UCSD-AML1 (cell line): ENCODE measurements around the gene ATP8A2.

Experiments
- DNase-seq: peaks from one replicate; lab custom pipeline; 2025; ENCODE audit not compliant: unreplicated experiment; lab: John Stamatoyannopoulos, UW

The ATP8A2 gene

DNA sequence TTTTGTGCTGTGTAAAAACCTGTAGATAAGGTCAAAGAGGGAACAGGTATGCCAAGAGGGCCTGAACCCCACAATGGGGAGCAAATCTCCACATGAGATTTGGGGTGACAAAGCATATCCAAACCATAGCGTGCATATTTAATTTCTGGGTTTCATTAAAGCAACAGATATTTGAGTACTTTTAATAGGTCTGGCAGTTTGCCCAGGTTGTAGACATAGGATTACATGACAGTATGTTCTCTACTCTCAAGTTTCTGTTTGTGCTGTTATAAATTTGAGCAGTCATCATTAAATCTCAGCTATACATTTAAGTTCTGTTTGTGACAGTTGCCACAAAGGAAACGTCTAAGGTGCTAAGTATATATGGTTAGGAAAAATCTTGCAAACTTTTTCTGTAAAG, 236.4 kb downstream of the ATP8A2 start:
- no peak for DNase-seq

DNA sequence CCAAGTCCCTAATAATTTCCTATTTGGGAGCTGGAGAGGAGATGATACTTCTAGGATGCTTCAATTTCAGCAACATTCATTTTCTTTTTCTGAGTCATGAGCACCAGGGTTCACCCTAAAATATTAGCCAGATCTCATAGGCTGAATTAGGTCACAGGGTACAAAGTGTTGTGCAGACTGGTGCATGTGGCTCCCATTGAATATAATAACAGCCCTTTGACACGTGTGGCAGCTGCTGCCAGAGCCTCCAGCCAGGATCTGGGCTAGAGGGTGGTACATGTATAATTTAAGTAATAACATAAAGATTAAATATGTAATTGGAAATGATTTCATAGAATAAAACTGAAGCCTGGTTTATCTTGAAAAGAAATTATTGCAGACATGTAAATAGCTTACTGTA, 244.9 kb downstream of the ATP8A2 start:
- no peak for DNase-seq

DNA sequence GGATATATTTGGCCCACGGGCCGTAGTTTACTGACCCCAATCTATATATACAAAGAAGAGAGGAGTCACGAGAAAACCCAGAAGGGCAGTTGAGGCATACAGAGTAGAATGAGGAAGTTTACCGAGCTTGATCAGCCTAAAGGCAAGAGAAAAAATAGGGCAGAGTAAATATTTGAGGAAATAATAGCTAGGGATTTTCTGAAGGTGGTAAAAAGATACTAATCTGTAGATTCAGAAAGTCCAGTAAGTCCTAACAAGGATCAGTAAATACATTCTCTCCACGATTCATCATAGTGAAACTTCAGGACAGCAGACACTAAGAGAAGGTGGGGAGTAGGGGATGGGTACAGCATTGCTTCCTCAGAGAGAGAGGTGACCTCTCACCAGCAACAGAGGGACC, 248.1 kb downstream of the ATP8A2 start:
- no peak for DNase-seq

DNA sequence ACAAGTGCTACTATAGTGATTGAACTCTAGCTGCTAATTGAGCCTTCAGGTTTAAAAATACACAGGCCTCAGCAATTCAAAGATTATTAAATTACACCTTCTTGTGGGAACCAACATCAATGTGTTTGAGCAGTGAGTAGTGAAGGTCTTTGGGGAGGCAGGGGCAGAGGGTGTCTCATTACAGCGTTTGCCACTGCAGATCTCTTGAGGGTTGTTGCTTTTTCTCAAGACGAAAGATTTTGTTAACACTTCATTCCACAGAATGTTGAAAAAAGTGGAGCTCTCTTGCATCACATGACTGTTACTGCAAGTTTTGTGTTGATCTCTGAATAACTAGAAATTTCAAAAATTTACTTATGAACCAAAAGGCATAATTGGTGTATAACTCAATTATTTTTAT, 253.6 kb downstream of the ATP8A2 start:
- no peak for DNase-seq

DNA sequence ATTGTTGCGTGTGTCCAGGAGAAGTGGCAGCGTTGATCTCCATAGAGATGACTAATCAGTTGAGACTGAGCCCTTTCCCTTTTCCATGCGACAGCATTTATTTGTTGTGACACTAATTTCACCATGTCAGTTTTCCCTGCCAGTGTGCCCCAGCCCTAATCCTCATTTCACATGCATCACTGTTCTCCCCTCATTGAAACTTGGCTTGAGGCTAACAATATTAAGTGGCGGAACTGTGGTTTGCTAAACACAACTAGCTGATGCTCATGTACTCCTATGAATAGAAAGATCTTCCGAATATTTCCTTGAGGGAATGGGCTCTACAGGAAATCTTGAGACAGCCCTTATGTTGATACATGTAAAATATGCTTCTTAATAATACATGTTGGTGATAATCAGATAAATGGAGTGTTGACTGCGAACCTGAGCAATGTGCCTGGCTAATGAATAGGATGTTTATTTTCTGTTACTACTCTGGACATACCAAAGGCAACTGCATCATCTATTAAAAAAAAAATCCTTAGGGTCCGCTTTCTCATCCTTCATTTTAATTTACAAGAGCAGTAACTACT, 258.6 kb downstream of the ATP8A2 start:
- DNase-seq: no peak

DNA sequence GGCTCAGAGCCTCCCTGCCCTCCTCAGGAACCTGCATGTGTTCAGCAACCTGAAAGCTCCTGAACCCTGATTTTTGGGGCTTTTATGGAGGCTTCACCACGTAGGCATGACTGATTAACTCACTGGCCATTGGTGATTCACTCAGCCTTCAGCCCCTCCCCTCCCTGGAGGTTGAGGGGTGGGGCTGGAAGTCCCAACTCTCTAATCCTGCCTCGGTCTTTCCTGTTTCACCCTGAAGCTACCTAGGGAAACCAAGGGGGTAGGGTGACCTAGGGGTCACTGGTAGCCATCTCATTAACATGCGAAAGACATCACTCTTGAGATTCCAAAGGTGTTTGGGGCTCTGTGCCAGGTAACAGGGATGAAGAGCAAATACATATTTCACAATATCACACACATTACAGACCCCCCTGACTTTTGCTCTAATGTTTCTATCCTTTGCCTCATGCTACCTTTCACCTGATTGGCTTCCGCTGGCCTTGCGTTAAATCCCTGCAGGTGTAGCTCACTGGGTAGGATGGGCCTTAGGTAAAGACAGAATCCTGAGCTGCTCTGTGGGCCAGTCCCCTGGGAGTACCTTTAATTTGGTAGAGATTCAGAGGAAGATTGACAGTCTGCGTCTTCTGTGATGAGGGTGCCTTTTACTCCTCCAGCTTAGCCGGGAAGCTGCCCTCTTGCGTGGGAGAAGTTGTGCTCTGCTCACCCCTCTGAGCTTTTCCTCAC, 260.6 kb downstream of the ATP8A2 start:
- DNase-seq: no peak

DNA sequence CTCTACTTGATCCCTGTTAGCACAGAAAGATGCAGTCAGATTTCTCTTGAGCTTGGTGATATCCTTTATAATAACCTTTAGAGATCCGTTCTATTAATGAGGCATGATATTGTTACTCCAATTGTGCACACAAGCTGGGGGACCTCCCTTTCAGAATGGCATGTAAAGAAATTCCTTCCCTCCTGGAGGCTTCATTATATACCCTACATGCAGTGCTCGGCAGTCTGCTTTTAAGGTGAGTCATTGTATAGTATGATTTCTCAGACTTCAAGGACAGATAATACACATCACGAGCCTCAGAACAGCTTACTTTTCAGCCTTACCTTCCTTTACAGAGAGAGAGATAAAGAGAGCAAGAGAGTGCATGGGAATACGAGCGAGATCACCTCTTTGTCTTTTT, 261.3 kb downstream of the ATP8A2 start:
- DNase-seq: no peak

DNA sequence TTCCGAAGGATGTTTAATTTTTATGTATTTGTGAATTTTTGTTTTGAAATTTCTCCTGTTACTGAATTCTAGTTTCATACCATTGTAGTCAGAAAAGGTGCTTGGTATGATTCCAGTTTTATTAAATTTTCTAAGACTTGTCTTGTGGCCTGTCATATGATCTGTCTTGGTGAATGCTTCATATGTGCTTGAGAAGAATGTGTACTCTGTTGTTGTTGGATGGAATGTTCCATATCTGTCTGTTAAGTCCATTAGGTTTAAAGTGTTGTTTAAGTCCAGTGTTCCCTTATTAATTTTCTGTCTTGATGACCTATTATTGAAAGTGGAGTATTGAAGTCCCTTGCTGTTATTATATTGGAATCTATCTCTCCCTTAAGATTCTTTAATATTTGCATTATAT, 273.9 kb downstream of the ATP8A2 start:
- no peak for DNase-seq

DNA sequence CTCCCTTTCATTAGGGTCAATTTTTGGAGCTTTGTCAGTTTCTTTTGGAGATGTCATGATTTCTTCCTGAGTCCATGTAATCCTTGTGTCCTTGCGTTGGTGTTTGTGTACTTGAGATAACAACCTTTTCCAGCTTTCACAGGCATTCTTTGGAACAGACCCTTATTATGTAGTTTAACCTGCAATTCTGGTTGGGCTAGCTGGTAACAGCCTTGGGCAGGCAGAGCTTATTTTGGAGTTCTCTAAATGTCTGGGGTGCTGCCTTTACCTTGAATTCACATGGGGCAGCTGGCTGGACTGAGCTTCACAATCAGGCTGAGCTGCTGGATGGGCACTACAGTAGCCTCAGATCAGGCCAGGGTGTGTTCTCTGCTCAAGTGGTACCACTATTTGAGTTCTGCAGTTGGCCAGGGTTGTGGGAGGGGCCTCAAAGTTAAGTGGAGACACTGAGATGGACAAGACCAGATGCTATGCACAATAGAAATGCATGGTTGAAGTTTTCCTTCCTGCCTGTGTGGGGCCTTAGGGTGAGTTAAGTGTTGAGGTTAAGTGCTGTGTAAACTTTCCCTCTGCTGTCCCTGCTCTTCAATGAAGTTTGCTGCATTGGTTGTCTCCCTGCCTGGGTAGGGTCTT, 277.3 kb downstream of the ATP8A2 start:
- DNase-seq: no peak

DNA sequence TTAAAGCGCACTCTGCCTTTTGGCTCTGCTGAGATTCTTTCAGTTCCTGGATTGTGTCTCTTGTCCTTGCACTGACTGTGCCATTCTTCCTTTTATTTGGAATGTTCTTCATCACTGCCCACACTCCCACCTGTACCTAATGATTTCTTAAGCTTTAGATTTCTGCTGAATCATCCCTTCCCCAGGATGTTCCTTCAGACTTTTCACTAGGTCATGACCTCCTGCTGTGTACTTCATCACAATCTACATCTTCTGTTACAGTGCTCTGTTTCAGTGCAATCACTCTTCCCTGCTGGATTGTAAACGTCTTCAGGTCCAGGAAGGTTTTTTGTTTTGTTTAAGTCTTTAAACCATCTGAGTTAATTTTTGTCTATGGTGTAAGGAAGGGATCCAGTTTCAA, 281.0 kb downstream of the ATP8A2 start:
- no peak for DNase-seq

DNA sequence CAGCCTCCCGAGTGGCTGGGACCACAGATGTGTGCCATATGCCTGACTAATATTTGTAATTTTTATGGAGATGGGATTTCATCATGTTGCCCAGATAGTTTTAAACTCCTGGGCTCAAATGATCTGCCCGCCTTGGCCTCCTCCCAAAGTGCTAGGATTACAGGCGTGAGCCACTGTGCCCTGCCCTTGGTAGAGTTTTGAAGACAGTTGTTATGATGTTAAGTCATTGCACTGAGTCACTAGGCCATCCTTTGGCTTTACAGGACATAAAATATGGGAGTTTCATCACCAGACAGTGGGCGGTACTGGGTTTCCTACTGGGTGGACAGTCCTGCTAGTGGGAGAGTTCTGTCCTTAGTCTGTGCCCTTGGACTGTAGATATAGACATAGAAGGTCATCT, 282.5 kb downstream of the ATP8A2 start:
- DNase-seq: no peak

DNA sequence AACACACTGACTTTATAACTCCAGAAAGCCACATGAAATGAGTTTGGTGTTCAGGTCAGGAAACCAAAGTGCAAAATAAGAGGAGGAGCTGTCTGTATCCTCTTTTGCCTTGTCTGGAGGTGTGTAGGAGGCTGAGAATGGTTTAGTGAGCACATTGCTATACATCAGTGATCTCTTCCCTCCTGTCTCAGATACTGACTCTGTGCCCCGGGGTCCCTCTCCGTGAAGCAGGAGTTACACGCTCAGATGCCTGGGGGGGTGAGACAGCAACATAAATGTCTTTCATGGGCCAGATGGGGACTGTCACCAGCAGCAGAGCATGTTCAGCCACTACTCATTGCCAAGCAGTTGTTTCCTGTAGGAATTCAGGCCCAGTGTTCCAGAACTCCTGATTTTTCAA, 285.4 kb downstream of the ATP8A2 start:
- no peak for DNase-seq

DNA sequence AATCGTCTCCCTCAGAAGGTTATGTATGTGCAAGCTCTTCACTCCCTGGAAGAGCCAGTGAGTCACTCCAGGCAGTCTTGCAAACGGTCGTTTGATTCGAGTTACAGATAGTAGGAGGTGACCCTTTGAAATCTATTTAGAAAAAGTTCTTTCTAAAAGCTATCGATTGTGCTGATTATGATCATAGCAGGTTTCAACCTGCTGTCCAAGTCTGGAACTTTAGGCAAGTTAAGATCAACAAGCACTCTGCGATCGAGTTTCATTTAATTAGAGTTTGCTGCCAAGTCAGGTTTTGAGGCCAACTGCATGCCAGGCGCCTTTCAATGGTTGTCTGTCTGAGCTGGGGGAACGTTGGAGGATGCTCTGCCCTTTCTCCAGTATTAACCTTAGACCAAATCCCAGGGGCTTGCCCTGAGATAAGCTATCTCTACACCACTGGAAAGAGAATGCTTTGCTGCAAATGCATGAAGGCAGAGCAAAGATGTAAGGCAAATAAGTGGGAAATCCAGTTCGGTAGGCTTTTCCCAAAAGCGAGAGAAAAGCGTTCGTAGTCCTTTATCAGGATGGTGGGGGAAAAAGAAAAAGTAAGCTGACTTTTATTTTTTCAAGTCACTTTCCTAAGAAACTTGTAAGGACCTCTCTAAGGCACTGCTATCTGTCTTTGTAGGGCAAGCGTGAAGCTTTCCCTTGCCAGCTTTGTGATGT, 287.5 kb downstream of the ATP8A2 start:
- DNase-seq: no peak

DNA sequence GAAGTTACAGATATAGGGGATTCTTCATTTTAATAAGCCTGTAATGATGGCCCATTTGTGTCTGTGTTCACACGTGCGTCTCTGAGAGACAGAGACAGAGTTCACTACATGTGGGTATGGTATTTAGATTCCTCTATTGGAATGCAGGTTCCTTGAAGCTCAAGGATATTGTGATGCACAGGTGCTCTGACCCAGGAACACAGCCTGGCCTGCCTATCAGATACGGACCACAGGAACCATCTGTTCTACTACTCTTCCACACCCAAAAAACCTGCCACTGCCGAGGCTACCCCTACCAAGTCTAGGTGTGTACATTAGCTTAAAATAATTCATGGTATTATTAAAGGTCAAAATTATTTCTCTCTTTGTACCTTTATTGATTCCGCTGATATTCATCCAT, 289.2 kb downstream of the ATP8A2 start:
- no peak for DNase-seq

DNA sequence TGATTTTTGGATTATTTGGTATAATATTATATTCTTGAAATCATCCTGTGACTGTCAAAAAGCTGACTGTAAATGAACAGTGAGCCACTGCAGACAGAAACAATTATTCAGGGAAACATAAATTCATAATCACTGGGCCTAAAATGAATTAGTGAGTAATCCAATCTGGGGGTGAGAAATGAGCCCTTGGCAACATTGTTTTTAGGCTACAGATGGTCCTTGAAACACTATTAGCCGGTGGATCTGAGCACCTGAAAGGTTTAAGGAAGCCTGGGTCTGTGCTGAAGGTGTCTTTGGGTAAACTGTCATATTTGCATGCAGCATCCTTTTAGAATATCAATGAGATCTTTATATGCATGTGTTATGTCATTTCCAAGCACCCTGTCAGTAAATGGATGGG, 290.7 kb downstream of the ATP8A2 start:
- DNase-seq: no peak

DNA sequence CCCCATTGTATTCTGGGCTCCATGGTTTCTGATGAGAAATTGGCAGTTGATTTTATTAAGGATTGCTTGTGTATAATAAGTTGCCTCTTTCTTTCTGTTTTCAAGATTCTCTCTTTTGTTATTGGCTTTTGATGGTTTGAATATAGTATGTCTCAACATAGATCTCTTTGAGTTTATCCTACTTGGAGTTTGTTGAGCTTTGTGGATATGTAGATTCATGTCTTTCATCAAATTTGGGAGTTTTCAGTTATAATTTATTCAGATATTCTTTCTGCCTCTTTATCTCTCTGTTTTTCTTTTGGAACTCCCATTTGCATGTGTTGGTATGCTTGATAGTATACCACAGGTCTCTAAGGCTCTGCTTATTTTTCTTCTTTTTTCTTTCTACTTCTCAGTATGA, 296.6 kb downstream of the ATP8A2 start:
- no peak for DNase-seq

DNA sequence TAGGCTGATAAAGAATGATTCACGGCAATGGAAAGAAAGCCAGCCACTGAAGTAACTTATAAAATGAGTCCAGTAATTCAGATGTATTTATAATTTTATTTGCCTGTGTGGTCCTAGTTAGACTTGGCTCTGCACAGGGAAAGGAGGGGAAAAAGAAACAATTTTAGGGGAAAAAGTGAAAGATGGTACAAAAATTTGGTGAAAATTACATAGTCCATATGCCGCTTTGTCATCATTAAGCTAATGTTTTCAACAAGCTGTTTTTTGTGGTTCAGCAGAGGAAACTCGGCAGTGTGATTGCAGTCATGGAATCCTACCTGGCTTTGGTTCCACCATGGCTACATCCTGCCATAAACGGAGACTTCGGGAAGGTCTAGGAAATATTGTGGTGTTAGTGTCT, 301.9 kb downstream of the ATP8A2 start:
- no peak for DNase-seq

DNA sequence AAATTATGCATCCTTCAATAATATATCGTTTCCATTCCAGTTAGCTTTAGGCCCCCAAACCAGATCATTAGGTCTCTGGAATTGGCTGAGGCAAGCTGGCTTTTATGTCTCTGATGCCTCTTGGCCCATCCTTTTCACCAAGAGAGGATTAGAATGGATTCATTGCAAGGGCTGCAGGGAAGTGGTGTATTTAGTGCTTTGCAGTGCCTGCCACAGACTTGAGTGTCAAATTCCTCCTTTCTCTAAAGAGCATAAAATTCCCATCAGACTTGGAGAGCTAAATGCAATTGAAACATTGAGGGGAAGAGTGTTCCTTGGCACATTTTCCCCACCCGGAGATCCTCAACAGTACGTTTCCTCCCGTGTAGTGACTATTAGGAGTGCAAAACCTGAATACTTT, 302.6 kb downstream of the ATP8A2 start:
- DNase-seq: no peak

DNA sequence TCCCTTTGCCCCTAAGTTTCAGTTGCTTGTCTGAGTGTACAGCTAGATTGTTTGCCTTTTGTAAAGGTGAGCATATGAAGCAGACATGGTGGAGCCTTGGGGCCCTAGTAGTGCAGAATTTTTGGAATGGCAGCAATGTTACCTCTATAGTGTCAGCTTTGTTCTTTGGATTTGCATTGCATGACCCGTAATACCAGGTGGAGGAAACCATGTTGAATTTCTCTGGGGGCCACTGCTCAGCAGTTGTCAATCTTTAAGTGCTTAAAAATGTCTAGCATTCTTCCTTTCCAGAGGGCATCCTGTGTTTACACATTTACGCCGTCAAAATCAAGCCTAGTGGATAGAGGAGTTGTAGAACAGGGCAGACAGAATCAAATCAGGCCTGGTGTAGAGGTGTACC, 303.3 kb downstream of the ATP8A2 start:
- DNase-seq: no peak

DNA sequence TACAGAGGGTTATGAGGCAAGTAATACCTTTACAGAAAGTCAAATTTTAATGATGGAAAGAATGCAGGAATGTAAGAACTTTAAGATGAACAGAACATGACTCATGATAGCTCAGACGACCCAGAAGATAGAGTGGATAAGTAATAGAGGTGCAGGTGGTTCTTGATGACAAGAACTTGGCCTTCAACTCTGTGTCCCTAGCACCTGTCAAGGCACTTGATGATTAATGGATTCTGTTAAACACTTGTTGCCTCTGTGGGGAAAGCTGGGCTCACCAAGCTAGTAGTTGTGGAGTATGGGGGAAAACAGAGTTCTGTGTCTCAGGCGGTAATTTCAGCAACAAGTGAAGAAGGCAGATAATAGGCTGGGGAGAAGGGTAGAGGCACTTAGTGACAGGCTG, 306.2 kb downstream of the ATP8A2 start:
- no peak for DNase-seq

DNA sequence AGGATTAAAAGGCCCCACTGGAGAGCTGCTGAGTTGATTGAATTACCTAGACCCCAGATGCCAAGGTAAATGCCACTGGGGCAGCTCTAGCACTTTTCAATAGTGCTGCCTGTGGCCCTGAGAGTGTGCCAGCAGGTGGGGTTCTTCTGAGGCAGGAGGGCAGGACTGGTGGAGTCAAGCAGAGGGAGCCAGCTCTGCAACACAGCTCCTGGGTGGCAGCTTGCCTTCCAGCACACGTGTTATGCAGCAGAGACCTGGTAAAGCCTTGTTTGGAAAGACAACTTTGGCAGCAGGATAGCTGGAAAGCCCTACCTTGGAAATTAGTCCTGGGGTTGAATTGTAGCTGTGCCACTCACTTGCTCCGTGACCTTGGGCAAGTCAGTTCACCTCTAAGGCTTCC, 306.6 kb downstream of the ATP8A2 start:
- no peak for DNase-seq

DNA sequence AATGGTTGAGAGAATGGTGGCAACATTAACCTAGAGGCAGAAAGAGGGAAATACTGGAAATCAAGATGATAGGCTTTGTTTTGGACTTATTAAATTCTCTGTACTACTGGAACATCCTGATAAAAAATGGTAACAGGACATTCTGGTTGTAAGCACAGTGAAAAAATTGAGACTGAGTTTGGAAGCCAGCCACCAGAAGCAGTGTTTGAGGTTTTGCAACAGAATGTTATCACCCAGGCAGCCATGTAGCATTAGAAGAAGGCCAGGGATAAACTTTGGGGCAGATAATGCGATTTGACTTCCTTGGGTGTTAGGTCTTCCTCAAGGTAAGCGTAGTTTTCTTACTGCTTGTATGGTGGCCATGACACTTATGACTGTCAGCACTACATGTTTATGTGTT, 307.4 kb downstream of the ATP8A2 start:
- no peak for DNase-seq
